Fibroblast of mammary gland (primary cell): ENCODE data around the gene GATA1.
"Not testable (repeated sequence)": the region's sequence is repeated elsewhere in the genome, so short reads cannot be mapped to it uniquely, and the experiment has no call there.

Experiments used
- DNase-seq: peaks from one replicate; pipeline ENCODE4 v3.0.0-alpha.2; 2010; ENCODE audit warnings: low read depth
- H3K4me3 ChIP-seq: 2 replicates; pipeline ENCODE4 v1.5.1; 2011; ENCODE audit warnings: low read depth, mild to moderate bottlenecking, low read length, moderate library complexity; ENCODE audit not compliant: control insufficient read depth
- TF ChIP-seq, protein P1 (sequence below): conservative IDR thresholded peaks from 2 replicates; pipeline ENCODE4 v1.5.1; 2011; ENCODE audit warnings: low read depth, low read length, inconsistent platforms; ENCODE audit not compliant: control insufficient read depth, insufficient read depth

The GATA1 gene

GRCh38 chrX:48818866-48819265 lies 32.5 kb downstream of the GATA1 start:
- DNase-seq, result no peak
- TF ChIP-seq, protein P1, sequence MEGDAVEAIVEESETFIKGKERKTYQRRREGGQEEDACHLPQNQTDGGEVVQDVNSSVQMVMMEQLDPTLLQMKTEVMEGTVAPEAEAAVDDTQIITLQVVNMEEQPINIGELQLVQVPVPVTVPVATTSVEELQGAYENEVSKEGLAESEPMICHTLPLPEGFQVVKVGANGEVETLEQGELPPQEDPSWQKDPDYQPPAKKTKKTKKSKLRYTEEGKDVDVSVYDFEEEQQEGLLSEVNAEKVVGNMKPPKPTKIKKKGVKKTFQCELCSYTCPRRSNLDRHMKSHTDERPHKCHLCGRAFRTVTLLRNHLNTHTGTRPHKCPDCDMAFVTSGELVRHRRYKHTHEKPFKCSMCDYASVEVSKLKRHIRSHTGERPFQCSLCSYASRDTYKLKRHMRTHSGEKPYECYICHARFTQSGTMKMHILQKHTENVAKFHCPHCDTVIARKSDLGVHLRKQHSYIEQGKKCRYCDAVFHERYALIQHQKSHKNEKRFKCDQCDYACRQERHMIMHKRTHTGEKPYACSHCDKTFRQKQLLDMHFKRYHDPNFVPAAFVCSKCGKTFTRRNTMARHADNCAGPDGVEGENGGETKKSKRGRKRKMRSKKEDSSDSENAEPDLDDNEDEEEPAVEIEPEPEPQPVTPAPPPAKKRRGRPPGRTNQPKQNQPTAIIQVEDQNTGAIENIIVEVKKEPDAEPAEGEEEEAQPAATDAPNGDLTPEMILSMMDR, result no peak
- H3K4me3 ChIP-seq, result no peak overlapping the region

DNA sequence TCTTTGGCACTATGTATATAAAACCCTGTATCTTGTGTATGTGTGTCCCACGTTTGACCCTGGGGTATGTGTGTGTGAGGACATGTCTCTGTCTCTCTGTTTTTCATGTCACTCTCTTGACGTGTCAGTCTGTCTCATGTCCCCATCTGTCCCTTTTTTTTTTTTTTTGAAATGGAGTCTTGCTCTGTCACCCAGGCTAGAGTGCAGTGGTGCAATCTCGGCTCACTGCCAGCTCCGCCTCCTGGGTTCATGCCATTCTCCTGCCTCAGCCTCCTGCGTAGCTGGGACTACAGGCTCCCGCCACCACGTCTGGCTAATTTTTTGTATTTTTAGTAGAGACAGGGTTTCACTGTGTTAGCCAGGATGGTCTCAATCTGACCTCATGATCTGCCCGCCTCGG lies 33.0 kb downstream of the GATA1 start:
- not testable (repeated sequence) for DNase-seq, H3K4me3 ChIP-seq

GRCh38 chrX:48823053-48823452 lies 36.7 kb downstream of the GATA1 start:
- TF ChIP-seq, protein P1, result no peak
- DNase-seq, result no peak
- H3K4me3 ChIP-seq, result no peak overlapping the region

DNA sequence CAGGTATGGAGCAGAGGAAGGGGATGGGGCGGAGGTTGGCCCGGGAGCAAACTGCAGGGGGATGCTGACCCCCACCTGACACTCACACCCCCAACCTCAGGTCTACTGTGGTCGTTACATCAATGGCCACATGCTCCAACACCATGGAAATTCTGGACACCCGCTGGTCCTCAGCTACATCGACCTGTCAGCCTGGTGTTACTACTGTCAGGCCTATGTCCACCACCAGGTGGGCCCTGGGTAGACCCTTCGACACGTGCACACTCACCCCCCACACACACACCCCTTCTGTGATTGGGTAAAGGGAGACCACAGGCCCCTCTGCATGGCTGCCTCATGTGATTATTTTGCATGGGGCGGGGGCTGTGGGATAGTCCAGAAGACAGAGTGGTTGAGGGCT lies 37.7 kb downstream of the GATA1 start:
- no peak overlapping the region for H3K4me3 ChIP-seq
- TF ChIP-seq, protein P1, result no peak
- no peak for DNase-seq

- DNase-seq, result no peak
- TF ChIP-seq, protein P1, result no peak
- H3K4me3 ChIP-seq, result no peak within 1 kb of the TSS
These were observed 39.9 kb downstream of the GATA1 start, which contains the start of gene ERAS for GRCh38 chrX:48826135-48826875. ERAS (plus strand) TSS chrX:48826513; CDS start chrX:48829124, 2,611 bp downstream.

- TF ChIP-seq, protein P1, result no peak
- DNase-seq, result no peak
- H3K4me3 ChIP-seq, result no peak overlapping the region
These were observed 40.7 kb downstream of the GATA1 start for GRCh38 chrX:48826876-48827653.

GRCh38 chrX:48827654-48827968 lies 41.2 kb downstream of the GATA1 start:
- H3K4me3 ChIP-seq, result no peak overlapping the region
- TF ChIP-seq, protein P1, result no peak
- DNase-seq, result no peak
